ENCODE results near the gene VMO1. TPM values are rescaled to one million over a fixed set of nuclear protein-coding genes. Genes with fewer than 3 reads are reported as not detected.
A peak's percentile ranks its signal among the peaks of the same experiment; 100 is the strongest.

The VMO1 gene
- total and polyA plus RNA-seq, 4 donors = 1.7 to 9.1 (median 3.9) TPM

DNA sequence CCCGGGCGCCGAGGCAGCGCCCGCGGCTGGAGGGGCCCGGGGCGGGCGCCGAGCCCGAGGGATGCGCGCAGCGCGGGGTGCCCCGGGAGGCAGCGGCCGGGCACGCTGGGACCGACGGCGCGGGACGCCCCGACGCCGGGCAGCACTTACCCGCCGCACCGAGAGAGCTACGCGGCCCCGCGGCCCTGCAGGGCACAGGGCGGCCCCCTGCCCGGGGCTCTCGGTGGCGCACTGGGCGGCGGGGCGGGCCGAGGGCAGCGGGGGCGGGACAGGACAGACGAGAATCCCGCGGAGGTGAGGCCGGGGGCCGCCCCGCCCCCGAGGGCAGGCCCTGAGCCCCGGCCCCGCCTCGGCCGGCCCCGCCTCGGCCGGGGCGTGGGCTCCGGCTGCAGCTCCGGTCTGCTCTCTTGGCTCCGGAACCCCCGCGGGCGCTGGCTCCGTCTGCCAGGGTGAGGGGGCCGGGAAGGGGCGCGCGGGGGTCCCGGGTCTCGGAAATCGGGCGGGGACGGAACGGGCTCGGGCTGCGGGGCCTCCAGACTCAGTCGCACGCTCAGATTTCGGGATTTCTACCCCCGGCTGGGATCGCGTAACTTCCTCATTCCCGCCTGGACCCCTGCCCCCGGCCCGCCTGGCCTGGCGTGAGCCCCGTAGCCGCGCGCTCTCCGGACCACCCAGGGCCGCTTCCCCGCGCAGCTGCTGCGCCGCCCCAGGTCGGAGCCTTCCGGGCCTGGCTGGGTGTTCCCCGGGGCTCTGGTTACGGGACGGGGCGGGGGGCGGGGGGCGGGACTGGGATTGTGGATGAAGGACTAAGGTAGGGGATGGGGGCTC lies 20.8 kb upstream of the VMO1 start, which contains the start of gene PLD2:
Gene PLD2 (plus strand): TSS at position 376 of the 828 bp plus-strand sequence. CDS start 621 bp downstream, outside the sequence.
- Histone ChIP-seq H3K9ac (ENCODE audit: low read depth in 1 of 2, low read length in 2 of 2) (peak within 1 kb of the TSS; percentile 10 to 54), H3K9me3 (ENCODE audit: control insufficient read depth in 4 of 4, low read length in 3 of 4) (no peaks in the 10 kb centered on the region), H3K36me3 (ENCODE audit: control insufficient read depth in 4 of 4, insufficient read depth in 3 of 4, low read depth in 1 of 4, low read length in 3 of 4) (peaks cover 0 to 5% (median 1%) of the 10 kb centered on the region in 4 donors), H3K4me3 (ENCODE audit: low read depth in 1 of 3, low read length in 3 of 3) (peak within 1 kb of the TSS; percentile 67 to 87 (median 69)), H3K4me1 (ENCODE audit: control insufficient read depth in 4 of 4, insufficient read depth in 4 of 4, low read length in 3 of 4) (peaks cover 10 to 24% (median 17%) of the 10 kb centered on the region in 4 donors), H3K27me3 (ENCODE audit: control insufficient read depth in 4 of 4, insufficient read depth in 4 of 4, low read length in 3 of 4) (no peaks in the 10 kb centered on the region), H3K27ac (ENCODE audit: low read depth in 1 of 2, low read length in 2 of 2) (peak within 1 kb of the TSS; percentile 35 to 59)
- TF ChIP-seq EGR1 (IDR thresholded peaks at IDR 0.05; ENCODE audit: low read depth in 2 of 2) = no peak
- TF ChIP-seq, protein P1, sequence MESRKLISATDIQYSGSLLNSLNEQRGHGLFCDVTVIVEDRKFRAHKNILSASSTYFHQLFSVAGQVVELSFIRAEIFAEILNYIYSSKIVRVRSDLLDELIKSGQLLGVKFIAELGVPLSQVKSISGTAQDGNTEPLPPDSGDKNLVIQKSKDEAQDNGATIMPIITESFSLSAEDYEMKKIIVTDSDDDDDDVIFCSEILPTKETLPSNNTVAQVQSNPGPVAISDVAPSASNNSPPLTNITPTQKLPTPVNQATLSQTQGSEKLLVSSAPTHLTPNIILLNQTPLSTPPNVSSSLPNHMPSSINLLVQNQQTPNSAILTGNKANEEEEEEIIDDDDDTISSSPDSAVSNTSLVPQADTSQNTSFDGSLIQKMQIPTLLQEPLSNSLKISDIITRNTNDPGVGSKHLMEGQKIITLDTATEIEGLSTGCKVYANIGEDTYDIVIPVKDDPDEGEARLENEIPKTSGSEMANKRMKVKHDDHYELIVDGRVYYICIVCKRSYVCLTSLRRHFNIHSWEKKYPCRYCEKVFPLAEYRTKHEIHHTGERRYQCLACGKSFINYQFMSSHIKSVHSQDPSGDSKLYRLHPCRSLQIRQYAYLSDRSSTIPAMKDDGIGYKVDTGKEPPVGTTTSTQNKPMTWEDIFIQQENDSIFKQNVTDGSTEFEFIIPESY (IDR thresholded peaks at IDR 0.05) = no peak
- TF ChIP-seq HNF4A (conservative IDR thresholded peaks at IDR 0.05) = no peak
- no peak for TF ChIP-seq FOXA1 (IDR thresholded peaks at IDR 0.05)
- TF ChIP-seq RXRA (IDR thresholded peaks at IDR 0.05) = no peak
- TF ChIP-seq FOXA2 (IDR thresholded peaks at IDR 0.05) = no peak
- TF ChIP-seq RAD21 (IDR thresholded peaks at IDR 0.05) = no peak
- TF ChIP-seq YY1 (IDR thresholded peaks at IDR 0.05) = no peak
- no peak for TF ChIP-seq TAF1 (conservative IDR thresholded peaks at IDR 0.05)
- TF ChIP-seq GABPA (IDR thresholded peaks at IDR 0.05 in 1 of 2, conservative IDR thresholded peaks at IDR 0.05 in 1 of 2) = no peak
- no peak for TF ChIP-seq HNF4G (IDR thresholded peaks at IDR 0.05)
- TF ChIP-seq JUND (IDR thresholded peaks at IDR 0.05) = no peak
- TF ChIP-seq, protein P2, sequence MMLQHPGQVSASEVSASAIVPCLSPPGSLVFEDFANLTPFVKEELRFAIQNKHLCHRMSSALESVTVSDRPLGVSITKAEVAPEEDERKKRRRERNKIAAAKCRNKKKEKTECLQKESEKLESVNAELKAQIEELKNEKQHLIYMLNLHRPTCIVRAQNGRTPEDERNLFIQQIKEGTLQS (IDR thresholded peaks at IDR 0.05) = no peak
- peak; percentile 81 for DNase-seq (ENCODE audit: low spot score)
- under 1% methylated on average over 106 of the region's 106 CpGs for WGBS

DNA sequence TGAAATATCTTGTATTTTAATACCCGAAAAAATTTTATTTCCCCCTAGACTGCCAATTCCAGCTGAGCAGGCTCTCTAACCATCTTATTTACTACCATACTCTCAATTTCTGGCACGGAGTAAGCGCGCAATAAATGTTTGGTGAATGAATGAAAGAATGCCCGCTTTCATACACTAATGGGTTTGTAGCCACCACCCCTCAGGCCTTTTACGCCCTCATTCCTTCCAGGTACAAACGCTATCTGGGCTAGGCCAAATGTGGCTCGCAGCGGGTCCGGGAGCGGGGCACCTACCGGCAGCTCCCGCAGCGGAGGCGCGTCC lies 20.3 kb upstream of the VMO1 start:
- TF ChIP-seq JUND (IDR thresholded peaks at IDR 0.05) (no peak), YY1 (IDR thresholded peaks at IDR 0.05) (no peak), FOXA2 (IDR thresholded peaks at IDR 0.05) (no peak), HNF4A (conservative IDR thresholded peaks at IDR 0.05) (no peak), NR2F2 (IDR thresholded peaks at IDR 0.05) (no peak), EGR1 (IDR thresholded peaks at IDR 0.05; ENCODE audit: low read depth in 2 of 2) (no peak), SP1 (IDR thresholded peaks at IDR 0.05) (no peak), HNF4G (IDR thresholded peaks at IDR 0.05) (no peak), GABPA (IDR thresholded peaks at IDR 0.05 in 1 of 2, conservative IDR thresholded peaks at IDR 0.05 in 1 of 2) (no peak), FOXA1 (IDR thresholded peaks at IDR 0.05) (no peak), RAD21 (IDR thresholded peaks at IDR 0.05) (no peak), RXRA (IDR thresholded peaks at IDR 0.05) (no peak), TAF1 (conservative IDR thresholded peaks at IDR 0.05) (no peak)
- TF ChIP-seq, protein P3, sequence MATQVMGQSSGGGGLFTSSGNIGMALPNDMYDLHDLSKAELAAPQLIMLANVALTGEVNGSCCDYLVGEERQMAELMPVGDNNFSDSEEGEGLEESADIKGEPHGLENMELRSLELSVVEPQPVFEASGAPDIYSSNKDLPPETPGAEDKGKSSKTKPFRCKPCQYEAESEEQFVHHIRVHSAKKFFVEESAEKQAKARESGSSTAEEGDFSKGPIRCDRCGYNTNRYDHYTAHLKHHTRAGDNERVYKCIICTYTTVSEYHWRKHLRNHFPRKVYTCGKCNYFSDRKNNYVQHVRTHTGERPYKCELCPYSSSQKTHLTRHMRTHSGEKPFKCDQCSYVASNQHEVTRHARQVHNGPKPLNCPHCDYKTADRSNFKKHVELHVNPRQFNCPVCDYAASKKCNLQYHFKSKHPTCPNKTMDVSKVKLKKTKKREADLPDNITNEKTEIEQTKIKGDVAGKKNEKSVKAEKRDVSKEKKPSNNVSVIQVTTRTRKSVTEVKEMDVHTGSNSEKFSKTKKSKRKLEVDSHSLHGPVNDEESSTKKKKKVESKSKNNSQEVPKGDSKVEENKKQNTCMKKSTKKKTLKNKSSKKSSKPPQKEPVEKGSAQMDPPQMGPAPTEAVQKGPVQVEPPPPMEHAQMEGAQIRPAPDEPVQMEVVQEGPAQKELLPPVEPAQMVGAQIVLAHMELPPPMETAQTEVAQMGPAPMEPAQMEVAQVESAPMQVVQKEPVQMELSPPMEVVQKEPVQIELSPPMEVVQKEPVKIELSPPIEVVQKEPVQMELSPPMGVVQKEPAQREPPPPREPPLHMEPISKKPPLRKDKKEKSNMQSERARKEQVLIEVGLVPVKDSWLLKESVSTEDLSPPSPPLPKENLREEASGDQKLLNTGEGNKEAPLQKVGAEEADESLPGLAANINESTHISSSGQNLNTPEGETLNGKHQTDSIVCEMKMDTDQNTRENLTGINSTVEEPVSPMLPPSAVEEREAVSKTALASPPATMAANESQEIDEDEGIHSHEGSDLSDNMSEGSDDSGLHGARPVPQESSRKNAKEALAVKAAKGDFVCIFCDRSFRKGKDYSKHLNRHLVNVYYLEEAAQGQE (IDR thresholded peaks at IDR 0.05) = no peak
- TF ChIP-seq, protein P4, sequence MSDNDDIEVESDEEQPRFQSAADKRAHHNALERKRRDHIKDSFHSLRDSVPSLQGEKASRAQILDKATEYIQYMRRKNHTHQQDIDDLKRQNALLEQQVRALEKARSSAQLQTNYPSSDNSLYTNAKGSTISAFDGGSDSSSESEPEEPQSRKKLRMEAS (IDR thresholded peaks at IDR 0.05) = no peak
- TF ChIP-seq, protein P2 (IDR thresholded peaks at IDR 0.05) = no peak
- TF ChIP-seq, protein P1 (IDR thresholded peaks at IDR 0.05) = no peak
- TF ChIP-seq, protein P5, sequence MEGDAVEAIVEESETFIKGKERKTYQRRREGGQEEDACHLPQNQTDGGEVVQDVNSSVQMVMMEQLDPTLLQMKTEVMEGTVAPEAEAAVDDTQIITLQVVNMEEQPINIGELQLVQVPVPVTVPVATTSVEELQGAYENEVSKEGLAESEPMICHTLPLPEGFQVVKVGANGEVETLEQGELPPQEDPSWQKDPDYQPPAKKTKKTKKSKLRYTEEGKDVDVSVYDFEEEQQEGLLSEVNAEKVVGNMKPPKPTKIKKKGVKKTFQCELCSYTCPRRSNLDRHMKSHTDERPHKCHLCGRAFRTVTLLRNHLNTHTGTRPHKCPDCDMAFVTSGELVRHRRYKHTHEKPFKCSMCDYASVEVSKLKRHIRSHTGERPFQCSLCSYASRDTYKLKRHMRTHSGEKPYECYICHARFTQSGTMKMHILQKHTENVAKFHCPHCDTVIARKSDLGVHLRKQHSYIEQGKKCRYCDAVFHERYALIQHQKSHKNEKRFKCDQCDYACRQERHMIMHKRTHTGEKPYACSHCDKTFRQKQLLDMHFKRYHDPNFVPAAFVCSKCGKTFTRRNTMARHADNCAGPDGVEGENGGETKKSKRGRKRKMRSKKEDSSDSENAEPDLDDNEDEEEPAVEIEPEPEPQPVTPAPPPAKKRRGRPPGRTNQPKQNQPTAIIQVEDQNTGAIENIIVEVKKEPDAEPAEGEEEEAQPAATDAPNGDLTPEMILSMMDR (IDR thresholded peaks at IDR 0.05; ENCODE audit: low read depth, low read length, missing input control) = no peak
- no peaks in the 10 kb centered on the region for H3K9me3 ChIP-seq (ENCODE audit: control insufficient read depth in 4 of 4, low read length in 3 of 4)
- no peak for DNase-seq (ENCODE audit: low spot score)
- no peaks in the 10 kb centered on the region for H3K27me3 ChIP-seq (ENCODE audit: control insufficient read depth in 4 of 4, insufficient read depth in 4 of 4, low read length in 3 of 4)
- peak overlapping the region; percentile 10 to 54 for H3K9ac ChIP-seq (ENCODE audit: low read depth in 1 of 2, low read length in 2 of 2)
- peaks cover 10 to 24% (median 17%) of the 10 kb centered on the region in 4 donors for H3K4me1 ChIP-seq (ENCODE audit: control insufficient read depth in 4 of 4, insufficient read depth in 4 of 4, low read length in 3 of 4)
- 2% methylated on average over 16 of the region's 16 CpGs for WGBS
- peak overlapping the region; percentile 67 to 87 (median 69) for H3K4me3 ChIP-seq (ENCODE audit: low read depth in 1 of 3, low read length in 3 of 3)
- H3K36me3 ChIP-seq (ENCODE audit: control insufficient read depth in 4 of 4, insufficient read depth in 3 of 4, low read depth in 1 of 4, low read length in 3 of 4) = peaks cover 0 to 5% (median 1%) of the 10 kb centered on the region in 4 donors
- H3K27ac ChIP-seq (ENCODE audit: low read depth in 1 of 2, low read length in 2 of 2) = no peak overlapping the region

Data from liver (tissue), 9 donors.